Thoracic aorta (tissue), 2 donors: ENCODE measurements around the gene HCFC1. TPM values are rescaled to one million over a fixed set of nuclear protein-coding genes. Genes with fewer than 3 reads are reported as not detected.

Experiments
- ATAC-seq: fragments of 150-250 bp; one replicate; pipeline ENCODE4 v1.8.0; 2017; ENCODE audit warnings: low read depth; ENCODE audit not compliant: insufficient number of reproducible peaks, low FRiP score
- DNase-seq: peaks from one replicate; pipeline ENCODE4 v3.0.0-alpha.2; 2020; ENCODE audit warnings: low spot score
- H3K27ac ChIP-seq, 2 donors: fragments of 200-600 bp; sonication (generic); 1 replicate in 1 of 2; 2 replicates in 1 of 2; pipeline ENCODE4 v1.5.1; 2016; ENCODE audit warnings: mild to moderate bottlenecking in 2 of 2, moderate library complexity in 2 of 2
- H3K27me3 ChIP-seq: fragments of 200-600 bp; sonication (generic); replicated peaks from 2 replicates; pipeline ENCODE4 v1.6.0; 2016; ENCODE audit warnings: mild to moderate bottlenecking; ENCODE audit not compliant: insufficient read depth
- H3K36me3 ChIP-seq: fragments of 200-600 bp; sonication (generic); one replicate; pipeline ENCODE4 v1.5.1; 2016
- H3K4me1 ChIP-seq, 2 donors: fragments of 200-600 bp; sonication (generic); 1 replicate in 1 of 2; 2 replicates in 1 of 2; pipeline versions ENCODE4 v1.5.1 to v1.6.0; 2016; ENCODE audit warnings: low read depth in 2 of 2, mild to moderate bottlenecking in 1 of 2; ENCODE audit not compliant: control insufficient read depth in 1 of 2
- H3K4me3 ChIP-seq: fragments of 200-600 bp; sonication (generic); 2 replicates; pipeline ENCODE4 v1.5.1; 2016; ENCODE audit warnings: mild to moderate bottlenecking
- H3K9me3 ChIP-seq: fragments of 200-600 bp; sonication (generic); 2 replicates; pipeline ENCODE4 v1.5.1; 2016
- CTCF ChIP-seq: fragments of 200-600 bp; sonication (generic); IDR thresholded peaks from one replicate; pipeline ENCODE4 v1.5.1; 2019; ENCODE audit warnings: antibody characterized with exemption
- total RNA-seq, 2 donors: library from RNA; depleted of rRNA; stranded (reverse); fragments of >200 nt; gene quantifications; one replicate each; pipeline versions ENCODE4 v1.1.0 to v1.2.3, GENCODE V29; 2016

HCFC1 gene
- total RNA-seq, 2 donors from 2014 or later: 51.6 to 58.9 TPM

GRCh38 chrX:153911798-153912197, 59.8 kb downstream of the HCFC1 start:
- H3K27ac ChIP-seq: no peak overlapping the region
- H3K36me3 ChIP-seq: no peaks in the 10 kb centered on the region
- DNase-seq (no peak), ATAC-seq (no peak)
- H3K27me3 ChIP-seq: no peaks in the 10 kb centered on the region
- H3K9me3 ChIP-seq: no peaks in the 10 kb centered on the region
- TF ChIP-seq CTCF: no peak
- H3K4me3 ChIP-seq: no peak overlapping the region
- H3K4me1 ChIP-seq: no peaks in the 10 kb centered on the region

- Histone ChIP-seq H3K27ac (no peak overlapping the region), H3K4me1 (no peaks in the 10 kb centered on the region), H3K4me3 (no peak overlapping the region), H3K27me3 (no peaks in the 10 kb centered on the region), H3K36me3 (no peaks in the 10 kb centered on the region), H3K9me3 (no peaks in the 10 kb centered on the region)
- DNase-seq (no peak), ATAC-seq (no peak)
- no peak for TF ChIP-seq CTCF
These were observed 61.2 kb downstream of the HCFC1 start for GRCh38 chrX:153910446-153910845.

- H3K4me1 ChIP-seq: no peaks in the 10 kb centered on the region
- no peaks in the 10 kb centered on the region for H3K27me3 ChIP-seq
- no peaks in the 10 kb centered on the region for H3K9me3 ChIP-seq
- no peak overlapping the region for H3K4me3 ChIP-seq
- TF ChIP-seq CTCF: no peak
- H3K27ac ChIP-seq: no peak overlapping the region
- no peaks in the 10 kb centered on the region for H3K36me3 ChIP-seq
- no peak for DNase-seq
- no peak for ATAC-seq
These were observed 61.6 kb downstream of the HCFC1 start for GRCh38 chrX:153909980-153910360.

- Histone ChIP-seq H3K9me3 (no peaks in the 10 kb centered on the region), H3K4me1 (no peaks in the 10 kb centered on the region), H3K27me3 (no peaks in the 10 kb centered on the region), H3K4me3 (no peak overlapping the region), H3K27ac (no peak overlapping the region), H3K36me3 (no peaks in the 10 kb centered on the region)
- ATAC-seq: no peak
- no peak for TF ChIP-seq CTCF
- DNase-seq: no peak
These were observed 62.3 kb downstream of the HCFC1 start for GRCh38 chrX:153909024-153909979.

- Histone ChIP-seq H3K27me3 (no peaks in the 10 kb centered on the region), H3K4me3 (no peak overlapping the region), H3K27ac (no peak overlapping the region), H3K9me3 (no peaks in the 10 kb centered on the region), H3K4me1 (no peaks in the 10 kb centered on the region), H3K36me3 (no peaks in the 10 kb centered on the region)
- DNase-seq (no peak), ATAC-seq (no peak)
- no peak for TF ChIP-seq CTCF
These were observed 63.3 kb downstream of the HCFC1 start for GRCh38 chrX:153908219-153908860.
